GM21619 (cell line): ENCODE measurements around the gene ITFG1.
"Not testable (repeated sequence)": the region's sequence is repeated elsewhere in the genome, so short reads cannot be mapped to it uniquely, and the experiment has no call there.

ENCODE experiments used
- ATAC-seq: cut with Tn5 transposase; IDR thresholded peaks from one replicate; pipeline ENCODE4 v1.9.1; 2021; ENCODE audit not compliant: unreplicated experiment

ITFG1 gene

GRCh38 chr16:47473792-47474191 is 12.9 kb upstream of the ITFG1 start:
- ATAC-seq = no peak

DNA sequence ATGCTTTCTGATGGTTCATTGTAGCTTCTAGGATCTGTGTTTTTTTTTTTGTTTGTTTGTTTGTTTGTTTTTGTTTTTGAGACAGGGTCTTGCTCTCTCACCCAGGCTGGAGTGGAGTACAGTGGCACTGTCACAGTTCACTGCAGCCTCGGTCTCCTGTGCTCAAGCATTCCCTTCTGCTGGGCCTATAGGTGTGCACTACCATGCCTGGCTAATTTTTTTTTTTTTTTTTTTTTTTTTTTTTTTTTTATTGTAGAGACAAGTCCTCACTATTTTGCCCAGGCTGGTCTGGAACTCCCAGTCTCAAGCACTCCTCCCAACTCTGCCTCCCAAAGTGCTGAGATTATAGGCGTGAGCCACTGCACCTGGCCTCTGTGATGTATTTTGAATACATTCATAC is 12.1 kb upstream of the ITFG1 start:
- not testable (repeated sequence) for ATAC-seq

DNA sequence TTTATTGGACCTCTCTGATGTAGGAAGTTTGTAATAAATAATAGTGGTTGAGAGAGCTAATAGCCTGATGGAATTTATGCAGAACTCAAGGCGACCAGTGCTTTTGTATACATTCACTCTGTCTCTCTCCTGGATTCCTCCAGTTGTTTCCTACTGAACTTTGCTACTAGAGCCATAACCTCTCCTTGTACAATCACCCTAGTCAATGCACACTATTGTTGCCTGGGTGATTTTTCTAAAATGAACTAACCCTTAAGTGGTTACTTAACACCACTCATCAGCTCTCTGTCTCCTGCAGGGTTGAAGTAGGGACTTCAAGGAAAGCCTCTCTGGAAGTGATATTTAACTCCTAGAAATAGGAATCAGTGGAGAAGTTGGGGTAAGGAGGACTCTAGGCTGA is 9.9 kb upstream of the ITFG1 start:
- no peak for ATAC-seq

GRCh38 chr16:47470211-47470610 is 9.3 kb upstream of the ITFG1 start:
- ATAC-seq = no peak

DNA sequence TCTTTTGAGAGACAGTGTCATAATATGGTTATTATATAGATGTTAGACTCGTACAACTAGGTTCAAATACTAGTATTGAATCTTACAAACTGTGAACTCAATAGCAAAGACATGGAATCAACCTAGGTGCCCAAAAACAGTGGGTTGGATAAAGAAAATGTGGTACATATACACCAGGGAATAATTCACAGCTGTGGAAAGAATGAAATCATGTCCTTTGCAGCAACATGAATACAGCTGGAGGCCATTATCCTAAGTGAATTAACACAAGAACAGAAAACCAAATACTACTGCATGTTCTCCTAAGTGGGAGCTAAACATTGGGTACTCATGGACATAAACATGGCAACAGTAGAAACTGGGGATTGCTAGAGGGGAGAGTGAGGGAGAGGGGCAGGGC is 8.4 kb upstream of the ITFG1 start:
- ATAC-seq = no peak

DNA sequence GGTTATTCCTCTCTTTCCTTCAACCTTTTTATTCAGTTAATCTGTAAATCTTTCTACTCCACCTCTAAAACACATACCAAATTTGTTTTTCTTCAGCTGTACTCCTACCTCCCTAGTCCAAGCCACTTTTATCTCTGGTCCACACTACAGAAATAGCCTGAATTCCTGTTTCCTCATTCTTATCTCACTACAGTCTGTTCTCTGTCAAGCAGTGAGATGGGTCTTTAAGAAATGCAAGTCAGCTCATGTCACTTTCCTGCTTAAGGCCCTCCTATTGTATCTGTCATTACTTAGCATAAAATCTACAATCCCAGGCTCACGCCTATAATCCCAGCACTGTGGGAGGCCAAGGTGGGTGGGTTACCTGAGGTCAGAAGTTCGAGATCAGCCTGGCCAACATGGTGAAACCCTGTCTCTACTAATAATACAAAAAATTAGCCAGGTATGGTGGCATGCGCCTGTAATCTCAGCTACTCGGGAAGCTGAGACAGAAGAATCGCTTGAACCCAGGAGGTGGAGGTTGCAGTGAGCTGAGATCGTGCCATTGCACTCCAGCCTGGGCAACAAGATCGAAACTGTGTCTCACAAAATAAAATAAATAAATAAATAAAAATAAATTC is 7.3 kb upstream of the ITFG1 start:
- not testable (repeated sequence) for ATAC-seq

- no peak for ATAC-seq
These were observed 6.6 kb upstream of the ITFG1 start for GRCh38 chr16:47467501-47467900.

- ATAC-seq = no peak
These were observed 5.2 kb upstream of the ITFG1 start for GRCh38 chr16:47465919-47466630.

- ATAC-seq = no peak
These were observed 3.1 kb upstream of the ITFG1 start for GRCh38 chr16:47463771-47464624.

DNA sequence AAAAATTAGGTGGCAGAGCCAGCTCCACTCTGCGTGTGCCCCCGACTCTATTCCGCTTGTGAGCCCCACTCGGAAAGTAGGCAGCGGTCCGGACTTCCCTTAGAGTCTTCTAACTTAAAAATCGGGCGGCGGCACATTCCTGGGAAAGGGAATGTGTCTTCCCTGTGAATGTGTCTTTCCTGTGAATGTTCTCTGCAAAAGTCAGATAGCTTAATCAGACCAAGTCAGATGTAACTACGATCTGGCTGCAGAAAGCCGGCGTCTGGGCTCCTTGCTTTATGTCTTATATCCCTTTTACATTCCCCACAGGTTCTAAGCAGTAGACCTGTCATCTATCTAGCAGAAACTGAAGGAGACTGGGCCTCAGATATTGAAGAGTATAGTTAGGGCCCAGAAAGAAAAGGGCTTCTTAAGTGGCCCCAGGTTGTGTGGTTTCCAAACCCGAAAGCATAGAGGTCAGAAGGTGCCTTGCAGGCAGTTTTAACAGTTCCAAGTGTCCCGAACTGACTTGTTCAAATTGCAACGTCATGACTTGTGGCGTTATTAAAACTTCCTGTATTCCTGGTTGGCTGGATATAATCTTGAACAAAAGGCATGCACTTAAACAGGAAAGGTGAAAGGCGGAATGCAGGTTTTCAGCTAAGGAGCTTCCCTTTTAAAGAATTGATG is 869 bp upstream of the ITFG1 start:
- ATAC-seq = peak; percentile 15

DNA sequence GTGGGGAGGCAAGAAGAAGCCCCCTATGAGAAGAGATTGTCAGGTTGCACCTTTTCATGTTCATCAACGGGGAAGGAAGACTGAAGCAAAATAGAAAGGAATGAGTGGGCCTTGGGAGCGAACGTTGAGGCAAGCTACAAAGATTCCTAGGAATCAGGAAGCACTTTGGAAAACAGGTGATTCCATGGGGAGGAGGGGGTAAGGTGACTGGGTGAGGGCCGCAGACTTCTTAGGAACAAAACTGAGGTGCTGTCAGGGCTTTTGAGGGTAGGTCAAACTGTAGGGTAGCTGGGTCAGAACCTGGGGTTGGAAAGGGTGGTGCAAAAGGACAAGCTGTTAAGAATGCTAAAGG is 528 bp downstream of the ITFG1 start:
- no peak for ATAC-seq

GRCh38 chr16:47459603-47460002 is 1.3 kb downstream of the ITFG1 start:
- no peak for ATAC-seq

DNA sequence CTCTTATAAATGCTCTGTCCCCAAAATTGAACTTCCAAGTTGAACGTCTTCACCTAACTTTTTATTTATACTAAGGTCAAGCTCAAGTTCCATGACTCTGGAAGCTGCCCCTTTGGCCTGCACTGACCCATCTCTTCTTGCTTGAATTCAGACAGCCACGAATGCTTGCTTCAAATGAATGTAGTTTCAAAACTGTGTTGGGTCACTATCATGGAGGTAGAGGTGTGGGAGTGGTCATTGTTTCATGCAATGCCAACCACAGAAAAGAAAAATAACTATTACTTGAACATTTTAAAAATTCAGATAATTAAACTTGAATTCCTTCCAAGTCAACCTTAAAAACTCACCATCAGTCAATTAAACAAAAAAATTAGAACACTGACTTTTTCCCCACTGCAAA is 2.5 kb downstream of the ITFG1 start:
- ATAC-seq = no peak

- no peak for ATAC-seq
These were observed 11.1 kb downstream of the ITFG1 start for GRCh38 chr16:47449788-47450187.

DNA sequence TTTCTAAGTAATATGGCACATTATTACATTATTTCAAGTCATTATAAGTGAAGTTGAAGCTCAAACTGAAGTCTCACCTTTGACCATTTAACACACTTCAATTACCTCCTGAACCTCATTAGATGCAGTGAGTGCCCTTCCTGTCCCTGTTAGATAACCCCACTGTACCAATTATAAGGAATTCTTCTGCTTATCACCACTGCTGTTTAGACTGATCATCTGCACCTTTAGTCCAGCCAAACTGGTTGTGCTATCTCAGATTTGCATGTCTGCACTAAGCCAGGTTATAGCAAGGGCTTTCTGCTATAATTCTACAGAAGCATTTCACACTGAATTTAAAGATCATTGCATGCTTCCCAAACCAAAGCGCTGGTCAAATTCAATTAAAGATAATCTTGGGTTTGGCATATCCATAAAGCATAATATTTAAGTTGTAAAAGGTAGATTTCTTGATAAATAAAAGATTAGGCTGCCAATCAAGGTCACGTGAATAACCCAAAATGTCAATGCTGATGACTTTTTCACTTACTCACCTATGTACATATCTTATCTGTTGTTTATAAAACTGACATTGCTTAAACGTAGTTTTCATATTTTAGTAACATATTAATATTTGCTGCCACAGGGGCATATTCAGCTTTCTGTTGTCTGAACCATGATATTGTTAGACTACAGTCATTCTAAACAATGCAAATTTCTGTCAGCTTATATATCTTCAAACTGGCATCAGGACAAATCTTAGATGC is 11.9 kb downstream of the ITFG1 start:
- ATAC-seq = no peak

- ATAC-seq = no peak
These were observed 14.4 kb downstream of the ITFG1 start for GRCh38 chr16:47446431-47446830.

DNA sequence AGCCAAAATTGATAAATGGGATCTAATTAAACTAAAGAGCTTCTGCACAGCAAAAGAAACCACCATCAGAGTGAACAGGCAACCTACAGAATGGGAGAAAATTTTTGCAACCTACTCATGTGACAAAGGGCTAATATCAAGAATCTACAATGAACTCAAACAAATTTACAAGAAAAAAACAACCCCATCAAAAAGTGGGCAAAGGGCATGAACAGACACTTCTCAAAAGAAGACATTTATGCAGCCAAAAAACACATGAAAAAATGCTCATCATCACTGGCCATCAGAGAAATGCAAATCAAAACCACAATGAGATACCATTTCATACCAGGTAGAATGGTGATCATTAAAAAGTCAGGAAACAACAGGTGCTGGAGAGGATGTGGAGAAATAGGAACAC is 18.0 kb downstream of the ITFG1 start:
- not testable (repeated sequence) for ATAC-seq

DNA sequence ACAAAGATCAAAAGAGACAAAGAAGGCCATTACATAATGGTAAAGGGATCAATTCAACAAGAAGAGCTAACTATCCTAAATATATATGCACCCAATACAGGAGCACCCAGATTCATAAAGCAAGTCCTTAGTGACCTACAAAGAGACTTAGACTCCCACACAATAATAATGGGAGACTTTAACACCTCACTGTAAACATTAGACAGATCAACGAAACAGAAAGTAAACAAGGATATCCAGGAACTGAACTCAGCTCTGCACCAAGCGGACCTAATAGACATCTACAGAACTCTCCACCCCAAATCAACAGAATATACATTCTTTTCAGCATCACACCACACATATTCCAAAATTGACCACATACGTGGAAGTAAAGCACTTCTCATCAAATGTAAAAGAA is 20.8 kb downstream of the ITFG1 start:
- not testable (repeated sequence) for ATAC-seq

DNA sequence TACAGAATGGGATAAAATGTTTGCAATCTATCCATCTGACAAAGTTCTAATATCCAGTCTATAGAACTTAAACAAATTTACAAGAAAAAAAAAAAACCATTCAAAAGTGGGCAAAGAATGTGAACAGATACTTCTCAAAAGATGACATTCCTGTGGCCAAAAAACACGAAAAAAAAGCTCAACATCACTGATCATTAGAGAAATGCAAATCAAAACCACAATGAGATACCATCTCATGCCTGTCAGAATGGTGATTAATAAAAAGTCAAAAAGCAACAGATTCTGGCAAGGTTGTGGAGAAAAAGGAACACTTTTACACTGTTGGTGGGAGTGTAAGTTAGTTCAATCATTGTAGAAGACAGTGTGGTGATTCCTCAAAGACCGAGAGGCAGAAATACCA is 26.6 kb downstream of the ITFG1 start:
- ATAC-seq = not testable (repeated sequence)

DNA sequence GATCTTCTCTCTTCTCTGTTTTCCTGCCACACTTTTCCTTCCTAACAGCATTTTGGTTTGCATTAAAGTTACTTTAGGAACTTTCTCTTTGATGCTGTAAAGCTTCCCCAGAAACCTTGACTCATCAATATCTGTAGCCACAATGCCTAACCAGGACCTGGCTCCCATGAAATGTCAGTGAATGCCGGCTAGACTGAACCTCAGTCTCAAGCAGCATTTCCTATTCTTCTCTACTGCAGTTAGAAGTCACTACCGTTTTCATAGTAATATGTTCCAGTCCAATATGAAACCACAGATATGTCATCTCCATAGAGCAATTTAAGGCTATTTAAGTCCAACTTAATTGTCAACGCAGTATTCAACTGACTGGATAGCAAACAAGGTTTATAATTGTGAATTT is 28.9 kb downstream of the ITFG1 start:
- ATAC-seq = no peak

- no peak for ATAC-seq
These were observed 34.1 kb downstream of the ITFG1 start for GRCh38 chr16:47426806-47427205.
